ENCODE data around the gene PHF10. TPM values are rescaled to one million over a fixed set of nuclear protein-coding genes. Genes with fewer than 3 reads are reported as not detected.

PHF10 gene
- total and polyA plus RNA-seq, 2 of the 4 experiments (the other 2 are of a cell fraction), result 7.3 to 15.9 TPM

GRCh38 chr6:169738204-169738975 lies 14.1 kb upstream of the PHF10 start:
- Histone ChIP-seq H4K91ac (ENCODE audit: insufficient read depth, low read depth, low read length) (no peak overlapping the region), H3K9me1 (ENCODE audit: insufficient read depth, low read length) (no peaks in the 10 kb centered on the region), H3K9me3 (ENCODE audit: control insufficient read depth, insufficient read depth, low read length) (no peaks in the 10 kb centered on the region), H3K36me3 (ENCODE audit: control insufficient read depth, insufficient read depth, low read length) (no peaks in the 10 kb centered on the region), H3K56ac (ENCODE audit: extremely low read depth, insufficient read depth, low read length) (no peak overlapping the region), H3K4me1 (ENCODE audit: control insufficient read depth, insufficient read depth, low read length) (peaks cover 2% of the 10 kb centered on the region; the same call in 1 of the 2 replicates), H3K18ac (ENCODE audit: low read depth, low read length) (no peak overlapping the region), H3K23ac (ENCODE audit: low read depth, low read length) (no peak overlapping the region), H4K5ac (ENCODE audit: low read depth, low read length) (no peak overlapping the region), H3K4me2 (ENCODE audit: low read depth, low read length) (no peak overlapping the region; the same call in 1 of the 2 replicates), H2AK5ac (ENCODE audit: low read depth, low read length) (no peak overlapping the region), H3K4me3 (ENCODE audit: insufficient read depth, low read depth, low read length) (no peak overlapping the region), H3K14ac (replicated peaks; ENCODE audit: low read depth, low read length) (no peak overlapping the region), H2AK9ac (replicated peaks; ENCODE audit: low read depth, low read length, poor library complexity) (no peak overlapping the region), H2AFZ (replicated peaks; ENCODE audit: low read length, poor library complexity) (no peak overlapping the region), H2BK120ac (ENCODE audit: low read depth, low read length) (no peak overlapping the region), H3K27ac (ENCODE audit: insufficient read depth, low read length) (no peak overlapping the region), H3K4ac (ENCODE audit: low read depth, low read length) (no peak overlapping the region), H4K20me1 (ENCODE audit: insufficient read depth, low read length) (no peaks in the 10 kb centered on the region), H3K9ac (ENCODE audit: low read depth, low read length) (no peak overlapping the region), H2BK15ac (ENCODE audit: low read depth, low read length) (no peak overlapping the region), H3K27me3 (ENCODE audit: control insufficient read depth, insufficient read depth, low read length) (peaks cover 4% of the 10 kb centered on the region), H4K8ac (ENCODE audit: low read depth in 2 of 2, low read length in 2 of 2) (no peak overlapping the region), H3K79me1 (ENCODE audit: low read depth in 1 of 2, low read length in 2 of 2) (no peaks in the 10 kb centered on the region), H2BK20ac (ENCODE audit: low read depth, low read length) (no peak overlapping the region), H2BK5ac (ENCODE audit: low read depth, low read length, poor library complexity, severe bottlenecking) (no peak overlapping the region)
- dilution Hi-C loops (cut with HindIII; ENCODE audit: low sequenced_read_pairs, unreplicated experiment) (no loop called here), intact Hi-C loops (cut with micrococcal nuclease) (no loop called here), in situ Hi-C loops (cut with MboI; ENCODE audit: low sequenced_read_pairs) (no loop called here)
- no CpG with 5 or more reads among the region's 9 CpGs for WGBS, 2 experiments (ENCODE audit: extremely low coverage in 2 of 2, insufficient read length in 1 of 2)
- POLR2A ChIA-PET (ENCODE audit: unreplicated experiment), result no interaction called here
- ATAC-seq (ENCODE audit: low read depth), result peak; percentile 47; the same call in 1 of the 2 replicates
- CTCF ChIA-PET, result no interaction called here
- no TSS peak for BruUV-seq (replicated peaks)
- no peak for DNase-seq
- no peak for TF ChIP-seq POLR2A (IDR thresholded peaks at IDR 0.05; ENCODE audit: low read depth, low read length)
- TF ChIP-seq RFX5 (IDR thresholded peaks at IDR 0.05; ENCODE audit: low read depth, low read length), result no peak
- no peak for TF ChIP-seq RCOR1 (IDR thresholded peaks at IDR 0.05; ENCODE audit: insufficient replicate concordance, low read length)
- TF ChIP-seq CEBPB (IDR thresholded peaks at IDR 0.05; ENCODE audit: low read depth, low read length), result no peak
- no peak for TF ChIP-seq BHLHE40 (IDR thresholded peaks at IDR 0.05; ENCODE audit: low read depth, low read length)
- TF ChIP-seq USF2 (IDR thresholded peaks at IDR 0.05; ENCODE audit: low read depth, low read length), result no peak

Data from IMR-90 (cell line).